Glutamatergic neuron (in vitro differentiated cells): ENCODE measurements around the gene ITPR1. TPM values are rescaled to one million over a fixed set of nuclear protein-coding genes. Genes with fewer than 3 reads are reported as not detected.

Experiments used
- DNase-seq: peaks from one replicate; pipeline ENCODE4 v3.0.0; 2022
- H3K27ac Mint-ChIP-seq: one replicate; pipeline ENCODE4 v1.8.0; 2020; ENCODE audit warnings: mild to moderate bottlenecking, mixed read lengths, inconsistent platforms; ENCODE audit not compliant: unreplicated experiment
- H3K27me3 Mint-ChIP-seq: one replicate; pipeline ENCODE4 v1.8.0; 2020; ENCODE audit warnings: mild to moderate bottlenecking, moderate library complexity, mixed read lengths, inconsistent platforms; ENCODE audit not compliant: unreplicated experiment
- H3K36me3 Mint-ChIP-seq: one replicate; pipeline ENCODE4 v1.8.0; 2020; ENCODE audit warnings: mild to moderate bottlenecking, mixed read lengths, inconsistent platforms; ENCODE audit not compliant: unreplicated experiment
- H3K4me1 Mint-ChIP-seq: one replicate; pipeline ENCODE4 v1.8.0; 2020; ENCODE audit warnings: mild to moderate bottlenecking, low read depth, mixed read lengths, inconsistent platforms; ENCODE audit not compliant: unreplicated experiment
- H3K4me3 Mint-ChIP-seq: one replicate; pipeline ENCODE4 v1.8.0; 2020; ENCODE audit warnings: mild to moderate bottlenecking, mixed read lengths, inconsistent platforms; ENCODE audit not compliant: unreplicated experiment
- H3K9me3 Mint-ChIP-seq: one replicate; pipeline ENCODE4 v1.8.0; 2020; ENCODE audit warnings: mild to moderate bottlenecking, moderate library complexity, mixed read lengths, inconsistent platforms; ENCODE audit not compliant: unreplicated experiment
- total RNA-seq: library from RNA; stranded (reverse); fragmentation: NEBNext Ultra II Directional; extraction: Animal tissue kit (Norgen Biotek cat#: 25700); gene quantifications from one replicate; pipeline ENCODE4 v1.2.1, GENCODE V29; 2021; ENCODE audit not compliant: unreplicated experiment
- TF ChIP-seq, protein P1 (sequence below): fragments of 200-600 bp; sonication (generic); IDR thresholded peaks from one replicate; pipeline ENCODE4 v1.5.0; 2021; ENCODE audit not compliant: partially characterized antibody, unreplicated experiment

ITPR1 gene
- total RNA-seq, 1 donor from 2014 or later: 6.9 TPM

DNA sequence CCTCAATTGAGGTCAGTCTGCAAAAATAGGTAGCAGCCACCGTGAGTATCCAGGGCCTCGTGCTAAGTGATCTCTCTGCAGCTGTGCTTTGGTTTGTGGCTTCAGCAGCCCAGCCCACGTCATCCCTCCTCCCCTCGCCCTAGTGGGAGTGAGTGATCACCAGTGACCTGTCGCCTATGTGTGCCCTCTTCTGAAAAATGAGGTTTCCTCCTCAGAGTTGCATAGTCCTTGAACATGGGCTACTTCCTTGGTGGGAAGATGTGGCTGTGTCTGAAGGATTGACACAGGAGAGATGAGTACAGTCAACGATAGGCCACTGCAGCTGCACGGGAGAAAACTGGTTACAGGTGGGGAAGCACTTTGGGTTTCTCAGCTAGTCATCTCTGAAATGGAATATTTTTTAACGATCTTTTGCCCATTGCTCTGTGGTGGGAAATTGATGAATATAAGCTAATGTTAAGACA is 341.3 kb downstream of the ITPR1 start:
- H3K9me3 Mint-ChIP-seq: peaks cover 2% of the 10 kb centered on the region

DNA sequence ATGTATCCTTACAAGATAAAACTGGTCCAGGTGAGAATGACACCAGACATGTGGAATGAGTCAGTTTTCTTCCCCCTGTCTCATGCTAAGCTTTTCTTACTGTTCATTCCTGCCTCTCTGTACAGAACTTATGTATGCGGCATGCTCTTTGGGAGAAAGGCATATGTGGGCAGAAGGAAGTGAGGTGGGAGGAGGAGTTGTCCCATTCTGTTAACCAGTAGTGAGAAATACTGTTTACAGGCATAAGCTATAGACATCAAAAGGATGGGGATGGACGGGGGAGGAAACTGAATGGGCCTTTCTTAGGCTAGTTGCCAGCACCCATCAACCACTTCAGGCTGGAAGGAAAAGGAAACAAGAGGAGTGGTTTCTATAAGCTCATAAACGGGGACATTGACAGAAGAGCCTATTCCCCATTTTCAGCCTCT is 342.5 kb downstream of the ITPR1 start:
- H3K27me3 Mint-ChIP-seq: peaks cover 2% of the 10 kb centered on the region
- peaks cover 14% of the 10 kb centered on the region for H3K4me1 Mint-ChIP-seq
- DNase-seq: no peak
- no peak overlapping the region for H3K4me3 Mint-ChIP-seq
- no peaks in the 10 kb centered on the region for H3K9me3 Mint-ChIP-seq
- no peaks in the 10 kb centered on the region for H3K36me3 Mint-ChIP-seq
- TF ChIP-seq, protein P1, sequence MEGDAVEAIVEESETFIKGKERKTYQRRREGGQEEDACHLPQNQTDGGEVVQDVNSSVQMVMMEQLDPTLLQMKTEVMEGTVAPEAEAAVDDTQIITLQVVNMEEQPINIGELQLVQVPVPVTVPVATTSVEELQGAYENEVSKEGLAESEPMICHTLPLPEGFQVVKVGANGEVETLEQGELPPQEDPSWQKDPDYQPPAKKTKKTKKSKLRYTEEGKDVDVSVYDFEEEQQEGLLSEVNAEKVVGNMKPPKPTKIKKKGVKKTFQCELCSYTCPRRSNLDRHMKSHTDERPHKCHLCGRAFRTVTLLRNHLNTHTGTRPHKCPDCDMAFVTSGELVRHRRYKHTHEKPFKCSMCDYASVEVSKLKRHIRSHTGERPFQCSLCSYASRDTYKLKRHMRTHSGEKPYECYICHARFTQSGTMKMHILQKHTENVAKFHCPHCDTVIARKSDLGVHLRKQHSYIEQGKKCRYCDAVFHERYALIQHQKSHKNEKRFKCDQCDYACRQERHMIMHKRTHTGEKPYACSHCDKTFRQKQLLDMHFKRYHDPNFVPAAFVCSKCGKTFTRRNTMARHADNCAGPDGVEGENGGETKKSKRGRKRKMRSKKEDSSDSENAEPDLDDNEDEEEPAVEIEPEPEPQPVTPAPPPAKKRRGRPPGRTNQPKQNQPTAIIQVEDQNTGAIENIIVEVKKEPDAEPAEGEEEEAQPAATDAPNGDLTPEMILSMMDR: no peak
- H3K27ac Mint-ChIP-seq: no peak overlapping the region

More for the DNA sequence above, 341.3 kb downstream of the ITPR1 start:
- peaks cover 2% of the 10 kb centered on the region for H3K27me3 Mint-ChIP-seq
- no peak overlapping the region for H3K27ac Mint-ChIP-seq
- no peak for DNase-seq
- peaks cover 16% of the 10 kb centered on the region for H3K4me1 Mint-ChIP-seq
- no peaks in the 10 kb centered on the region for H3K36me3 Mint-ChIP-seq
- no peak overlapping the region for H3K4me3 Mint-ChIP-seq
- TF ChIP-seq, protein P1: no peak

DNA sequence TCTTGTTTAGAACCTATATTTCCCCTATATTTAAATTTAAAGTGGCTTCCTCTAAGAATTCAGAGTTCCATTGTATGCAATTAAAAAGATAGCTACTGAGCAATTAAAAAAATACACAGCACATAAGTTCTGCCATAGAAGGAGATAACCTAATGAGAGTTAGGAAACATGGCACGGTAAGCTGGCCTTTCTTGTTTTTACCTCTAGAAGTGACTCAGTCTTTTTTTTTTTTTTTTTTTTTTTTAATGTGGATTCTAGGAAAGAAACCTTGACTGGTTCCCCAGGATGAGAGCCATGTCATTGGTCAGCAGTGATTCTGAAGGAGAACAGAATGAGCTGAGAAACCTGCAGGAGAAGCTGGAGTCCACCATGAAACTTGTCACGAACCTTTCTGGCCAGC is 343.4 kb downstream of the ITPR1 start:
- no peak overlapping the region for H3K27ac Mint-ChIP-seq
- H3K27me3 Mint-ChIP-seq: peaks cover 2% of the 10 kb centered on the region
- H3K9me3 Mint-ChIP-seq: no peaks in the 10 kb centered on the region
- no peaks in the 10 kb centered on the region for H3K36me3 Mint-ChIP-seq
- TF ChIP-seq, protein P1: no peak
- H3K4me1 Mint-ChIP-seq: peaks cover 5% of the 10 kb centered on the region
- no peak for DNase-seq
- H3K4me3 Mint-ChIP-seq: no peak overlapping the region

DNA sequence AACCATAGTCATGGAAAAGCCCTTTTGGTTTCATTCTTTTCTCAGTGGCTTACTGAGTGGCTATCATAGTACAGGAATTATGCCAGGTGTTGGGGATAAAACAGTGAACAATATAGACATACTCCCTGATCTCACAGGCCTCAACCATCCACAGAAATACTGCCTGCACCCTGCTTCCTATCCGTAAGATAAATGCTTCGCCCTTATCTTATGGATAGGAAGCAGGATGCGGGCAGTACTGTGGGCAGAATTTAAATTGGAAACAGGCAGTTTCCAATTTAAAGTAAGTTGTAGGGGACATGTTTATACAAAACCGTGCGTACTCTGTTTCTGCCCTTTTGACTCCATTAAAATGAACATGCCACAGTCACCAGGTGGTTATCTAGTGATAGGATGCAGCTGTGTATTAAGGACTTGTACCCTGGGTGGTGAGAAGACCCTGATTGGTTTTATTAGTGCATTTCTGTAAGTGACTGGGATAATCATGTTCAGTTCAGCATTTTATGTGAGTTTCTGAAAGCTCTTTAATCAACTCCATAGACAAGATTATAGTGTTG is 344.3 kb downstream of the ITPR1 start:
- H3K36me3 Mint-ChIP-seq: no peaks in the 10 kb centered on the region
- H3K27me3 Mint-ChIP-seq: peaks cover 2% of the 10 kb centered on the region
- no peak overlapping the region for H3K4me3 Mint-ChIP-seq
- TF ChIP-seq, protein P1: no peak
- no peak overlapping the region for H3K27ac Mint-ChIP-seq
- H3K4me1 Mint-ChIP-seq: peaks cover 4% of the 10 kb centered on the region
- DNase-seq: no peak
- no peaks in the 10 kb centered on the region for H3K9me3 Mint-ChIP-seq

DNA sequence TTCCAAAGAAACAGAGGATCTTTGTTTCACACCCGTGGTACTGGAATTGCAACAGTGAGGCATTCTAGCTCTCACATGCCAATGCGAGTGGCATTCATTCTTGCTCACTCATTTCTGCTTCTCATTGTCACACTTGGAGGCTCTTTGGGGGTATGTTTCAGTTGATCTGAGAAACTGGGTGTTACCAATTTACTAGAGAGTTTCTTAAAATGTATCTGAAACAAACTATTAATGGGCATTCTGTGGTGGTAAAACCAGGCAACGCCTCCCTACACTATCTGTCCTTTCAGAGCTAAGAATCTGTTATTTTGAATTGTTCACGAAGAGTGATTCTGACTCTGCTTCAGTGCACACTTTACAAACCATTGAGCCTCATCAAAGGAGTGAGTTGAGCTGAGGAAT is 345.5 kb downstream of the ITPR1 start:
- Mint-ChIP-seq H3K27ac (no peak overlapping the region), H3K27me3 (peaks cover 2% of the 10 kb centered on the region), H3K4me3 (no peak overlapping the region), H3K9me3 (no peaks in the 10 kb centered on the region), H3K36me3 (no peaks in the 10 kb centered on the region), H3K4me1 (peaks cover 2% of the 10 kb centered on the region)
- DNase-seq: no peak
- TF ChIP-seq, protein P1: no peak
